ENCODE data around the gene GPC5.

GRCh38 chr13:91588541-91588940, 190.1 kb downstream of the GPC5 start:
- TF ChIP-seq, protein P1, sequence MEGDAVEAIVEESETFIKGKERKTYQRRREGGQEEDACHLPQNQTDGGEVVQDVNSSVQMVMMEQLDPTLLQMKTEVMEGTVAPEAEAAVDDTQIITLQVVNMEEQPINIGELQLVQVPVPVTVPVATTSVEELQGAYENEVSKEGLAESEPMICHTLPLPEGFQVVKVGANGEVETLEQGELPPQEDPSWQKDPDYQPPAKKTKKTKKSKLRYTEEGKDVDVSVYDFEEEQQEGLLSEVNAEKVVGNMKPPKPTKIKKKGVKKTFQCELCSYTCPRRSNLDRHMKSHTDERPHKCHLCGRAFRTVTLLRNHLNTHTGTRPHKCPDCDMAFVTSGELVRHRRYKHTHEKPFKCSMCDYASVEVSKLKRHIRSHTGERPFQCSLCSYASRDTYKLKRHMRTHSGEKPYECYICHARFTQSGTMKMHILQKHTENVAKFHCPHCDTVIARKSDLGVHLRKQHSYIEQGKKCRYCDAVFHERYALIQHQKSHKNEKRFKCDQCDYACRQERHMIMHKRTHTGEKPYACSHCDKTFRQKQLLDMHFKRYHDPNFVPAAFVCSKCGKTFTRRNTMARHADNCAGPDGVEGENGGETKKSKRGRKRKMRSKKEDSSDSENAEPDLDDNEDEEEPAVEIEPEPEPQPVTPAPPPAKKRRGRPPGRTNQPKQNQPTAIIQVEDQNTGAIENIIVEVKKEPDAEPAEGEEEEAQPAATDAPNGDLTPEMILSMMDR (IDR thresholded peaks at IDR 0.05; ENCODE audit: insufficient read depth, low read length, poor library complexity, severe bottlenecking), result no peak
- TF ChIP-seq EZH2phosphoT487 (conservative IDR thresholded peaks at IDR 0.05; ENCODE audit: low read length), result no peak

All from SU-DHL-6 (cell line).